IPS-NIHi7 (cell line): ENCODE results near the gene SELENOO.

ENCODE experiments used
- DNase-seq: peaks from one replicate; pipeline ENCODE4 v3.0.0; 2012; ENCODE audit warnings: mixed read lengths; ENCODE audit errors: extremely low spot score

Gene SELENOO

GRCh38 chr22:50255099-50255498 is 54.3 kb downstream of the SELENOO start:
- DNase-seq: no peak

- no peak for DNase-seq
Observed at GRCh38 chr22:50255607-50256006, 54.8 kb downstream of the SELENOO start.

GRCh38 chr22:50256258-50256862 is 55.5 kb downstream of the SELENOO start:
- DNase-seq: no peak

- no peak for DNase-seq
Observed at GRCh38 chr22:50257041-50257440, 56.2 kb downstream of the SELENOO start.

GRCh38 chr22:50257451-50258360 is 56.9 kb downstream of the SELENOO start:
- no peak for DNase-seq

- no peak for DNase-seq
Observed at GRCh38 chr22:50258361-50259292, 57.8 kb downstream of the SELENOO start.

- DNase-seq: no peak
Observed at GRCh38 chr22:50259302-50259701, 58.5 kb downstream of the SELENOO start.

GRCh38 chr22:50260434-50260800 is 59.6 kb downstream of the SELENOO start:
- no peak for DNase-seq

GRCh38 chr22:50260801-50261614 is 60.2 kb downstream of the SELENOO start:
- DNase-seq: peak; percentile 34

GRCh38 chr22:50261615-50262459 is 61.0 kb downstream of the SELENOO start, which contains the start of gene MAPK12:
TSS of gene MAPK12 (minus strand) at chr22:50261683. CDS start at chr22:50261509, 174 bp downstream.
- peak; percentile 83 for DNase-seq

GRCh38 chr22:50262460-50262911 is 61.7 kb downstream of the SELENOO start:
- no peak for DNase-seq

- DNase-seq: no peak
Observed at GRCh38 chr22:50262973-50263617, 62.3 kb downstream of the SELENOO start.

GRCh38 chr22:50264104-50264745 is 63.4 kb downstream of the SELENOO start:
- DNase-seq: no peak

- DNase-seq: no peak
Observed at GRCh38 chr22:50264946-50265669, 64.3 kb downstream of the SELENOO start.

GRCh38 chr22:50266994-50267393 is 66.2 kb downstream of the SELENOO start:
- DNase-seq: no peak
